Measurements from ENCODE around the gene GOLGA6A. TPM values are rescaled to one million over a fixed set of nuclear protein-coding genes. Genes with fewer than 3 reads are reported as not detected.

The GOLGA6A gene
- total RNA-seq, 2 experiments from 2014 or later = not detected

GRCh38 chr15:74046275-74046674 is 36.1 kb downstream of the GOLGA6A start:
- Mint-ChIP-seq H3K27me3 (no peaks in the 10 kb centered on the region), H3K4me3 (no peak overlapping the region), H3K9me3 (no peaks in the 10 kb centered on the region), H3K27ac (no peak overlapping the region), H3K4me1 (peaks cover 7% of the 10 kb centered on the region), H3K36me3 (no peaks in the 10 kb centered on the region)
- DNase-seq = no peak

GRCh38 chr15:74045636-74046274 is 36.6 kb downstream of the GOLGA6A start:
- H3K27ac Mint-ChIP-seq = no peak overlapping the region
- peaks cover 7% of the 10 kb centered on the region for H3K4me1 Mint-ChIP-seq
- H3K27me3 Mint-ChIP-seq = no peaks in the 10 kb centered on the region
- no peaks in the 10 kb centered on the region for H3K36me3 Mint-ChIP-seq
- no peak overlapping the region for H3K4me3 Mint-ChIP-seq
- no peak for DNase-seq
- no peaks in the 10 kb centered on the region for H3K9me3 Mint-ChIP-seq

- Mint-ChIP-seq H3K4me3 (no peak overlapping the region), H3K27ac (no peak overlapping the region), H3K4me1 (peaks cover 7% of the 10 kb centered on the region), H3K9me3 (no peaks in the 10 kb centered on the region), H3K27me3 (no peaks in the 10 kb centered on the region), H3K36me3 (no peaks in the 10 kb centered on the region)
- DNase-seq = no peak
Measured at GRCh38 chr15:74045184-74045583, 37.2 kb downstream of the GOLGA6A start.

GRCh38 chr15:74044267-74045110 is 37.9 kb downstream of the GOLGA6A start:
- Mint-ChIP-seq H3K9me3 (no peaks in the 10 kb centered on the region), H3K27me3 (no peaks in the 10 kb centered on the region), H3K36me3 (no peaks in the 10 kb centered on the region), H3K4me3 (no peak overlapping the region), H3K4me1 (peaks cover 7% of the 10 kb centered on the region), H3K27ac (no peak overlapping the region)
- DNase-seq = no peak

GRCh38 chr15:74043425-74044266 is 38.7 kb downstream of the GOLGA6A start:
- Mint-ChIP-seq H3K27ac (no peak overlapping the region), H3K36me3 (no peaks in the 10 kb centered on the region), H3K4me1 (peaks cover 7% of the 10 kb centered on the region), H3K4me3 (no peak overlapping the region), H3K9me3 (no peaks in the 10 kb centered on the region), H3K27me3 (no peaks in the 10 kb centered on the region)
- no peak for DNase-seq

GRCh38 chr15:74042603-74043424 is 39.5 kb downstream of the GOLGA6A start:
- Mint-ChIP-seq H3K27me3 (no peaks in the 10 kb centered on the region), H3K36me3 (no peaks in the 10 kb centered on the region), H3K4me1 (peaks cover 2% of the 10 kb centered on the region), H3K27ac (no peak overlapping the region), H3K4me3 (no peak overlapping the region), H3K9me3 (no peaks in the 10 kb centered on the region)
- DNase-seq = no peak

GRCh38 chr15:74041777-74042435 is 40.4 kb downstream of the GOLGA6A start:
- H3K27ac Mint-ChIP-seq = no peak overlapping the region
- H3K4me3 Mint-ChIP-seq = no peak overlapping the region
- no peaks in the 10 kb centered on the region for H3K27me3 Mint-ChIP-seq
- H3K9me3 Mint-ChIP-seq = no peaks in the 10 kb centered on the region
- no peaks in the 10 kb centered on the region for H3K36me3 Mint-ChIP-seq
- DNase-seq = no peak
- no peaks in the 10 kb centered on the region for H3K4me1 Mint-ChIP-seq

- DNase-seq = no peak
- no peaks in the 10 kb centered on the region for H3K9me3 Mint-ChIP-seq
- no peak overlapping the region for H3K4me3 Mint-ChIP-seq
- no peak overlapping the region for H3K27ac Mint-ChIP-seq
- peaks cover 5% of the 10 kb centered on the region for H3K36me3 Mint-ChIP-seq
- no peaks in the 10 kb centered on the region for H3K4me1 Mint-ChIP-seq
- no peaks in the 10 kb centered on the region for H3K27me3 Mint-ChIP-seq
Measured at GRCh38 chr15:74041311-74041756, 41.0 kb downstream of the GOLGA6A start.

GRCh38 chr15:74040109-74040850 is 42.1 kb downstream of the GOLGA6A start:
- H3K27ac Mint-ChIP-seq = peak overlapping the region; percentile 43
- H3K4me1 Mint-ChIP-seq = no peaks in the 10 kb centered on the region
- no peaks in the 10 kb centered on the region for H3K9me3 Mint-ChIP-seq
- no peak for DNase-seq
- peaks cover 9% of the 10 kb centered on the region for H3K36me3 Mint-ChIP-seq
- no peak overlapping the region for H3K4me3 Mint-ChIP-seq
- no peaks in the 10 kb centered on the region for H3K27me3 Mint-ChIP-seq

GRCh38 chr15:74039656-74040010 is 42.7 kb downstream of the GOLGA6A start:
- H3K4me3 Mint-ChIP-seq = no peak overlapping the region
- H3K36me3 Mint-ChIP-seq = peaks cover 9% of the 10 kb centered on the region
- H3K4me1 Mint-ChIP-seq = no peaks in the 10 kb centered on the region

GRCh38 chr15:74038707-74039655 is 43.4 kb downstream of the GOLGA6A start:
- Mint-ChIP-seq H3K4me1 (no peaks in the 10 kb centered on the region), H3K36me3 (peaks cover 9% of the 10 kb centered on the region), H3K27ac (no peak overlapping the region), H3K27me3 (no peaks in the 10 kb centered on the region), H3K4me3 (no peak overlapping the region), H3K9me3 (no peaks in the 10 kb centered on the region)
- DNase-seq = no peak

More at GRCh38 chr15:74039656-74040010, 42.7 kb downstream of the GOLGA6A start:
- H3K27ac Mint-ChIP-seq = no peak overlapping the region
- H3K9me3 Mint-ChIP-seq = no peaks in the 10 kb centered on the region
- DNase-seq = no peak
- no peaks in the 10 kb centered on the region for H3K27me3 Mint-ChIP-seq

- Mint-ChIP-seq H3K9me3 (no peaks in the 10 kb centered on the region), H3K27me3 (no peaks in the 10 kb centered on the region), H3K27ac (no peak overlapping the region), H3K36me3 (peaks cover 9% of the 10 kb centered on the region), H3K4me1 (no peaks in the 10 kb centered on the region), H3K4me3 (no peak overlapping the region)
- DNase-seq = no peak
Measured at GRCh38 chr15:74037171-74038117, 44.9 kb downstream of the GOLGA6A start.
